Small intestine (tissue), 7 donors: ENCODE measurements around the gene CTNND2. TPM values are rescaled to one million over a fixed set of nuclear protein-coding genes. Genes with fewer than 3 reads are reported as not detected.

Source experiments
- DNase-seq, 2 donors: peaks; one replicate each; pipeline versions ENCODE4 v3.0.0 to v3.0.0-alpha.2; 2013
- FAIRE-seq: peaks from 2 replicates; lab custom pipeline; 2012; peaks lifted over from hg19 to GRCh38; lab: Jason Lieb, UNC
- H3K27ac ChIP-seq, 3 donors: one replicate each; pipeline ENCODE4 v1.5.1; 2013; ENCODE audit warnings: low read length in 2 of 3, mild to moderate bottlenecking in 2 of 3, control low read depth in 1 of 3, inconsistent platforms in 1 of 3, low read depth in 1 of 3, moderate library complexity in 1 of 3
- H3K27me3 ChIP-seq, 3 donors: one replicate each; pipeline ENCODE4 v1.6.1; 2013; ENCODE audit warnings: low read length in 3 of 3, inconsistent platforms in 1 of 3; ENCODE audit not compliant: control insufficient read depth in 3 of 3, insufficient read depth in 3 of 3
- H3K36me3 ChIP-seq, 3 donors: one replicate each; pipeline ENCODE4 v1.6.1; 2013; ENCODE audit warnings: low read length in 3 of 3, inconsistent platforms in 1 of 3, low read depth in 1 of 3, mild to moderate bottlenecking in 1 of 3, moderate library complexity in 1 of 3; ENCODE audit not compliant: control insufficient read depth in 3 of 3, insufficient read depth in 2 of 3
- H3K4me1 ChIP-seq, 3 donors: one replicate each; pipeline ENCODE4 v1.6.1; 2013; ENCODE audit warnings: low read length in 2 of 3, inconsistent platforms in 1 of 3, low read depth in 1 of 3, mild to moderate bottlenecking in 1 of 3, moderate library complexity in 1 of 3; ENCODE audit not compliant: control insufficient read depth in 3 of 3, insufficient read depth in 2 of 3
- H3K4me3 ChIP-seq, 3 donors: one replicate each; pipeline ENCODE4 v1.5.1; 2013; ENCODE audit warnings: low read length in 3 of 3, control low read depth in 1 of 3, inconsistent platforms in 1 of 3, low read depth in 1 of 3, mild to moderate bottlenecking in 1 of 3, moderate library complexity in 1 of 3
- H3K9me3 ChIP-seq, 2 donors: one replicate each; pipeline ENCODE4 v1.6.1; 2013; ENCODE audit warnings: low read depth in 1 of 2, low read length in 1 of 2; ENCODE audit not compliant: control insufficient read depth in 2 of 2, insufficient read depth in 1 of 2
- WGBS, 3 donors: extraction: QIAGEN DNeasy Blood & Tissue Kit; methylation state at CpG; one replicate each; pipeline ENCODE4 v1.1.7; 2013; 5-methylcytosine and 5-hydroxymethylcytosine counted together
- polyA plus RNA-seq, 4 donors: library from polyadenylated mRNA; stranded (reverse) in 3 of 4; unstranded in 1 of 4; fragments of 200-250 nt in 3 of 4; fragments of 120-200 nt in 1 of 4; gene quantifications; one replicate each; pipeline versions ENCODE4 v1.2.1 to v1.2.3, GENCODE V29; 2013
- donor health status: healthy with polysubstance abuse.
- donor health status: control.
- donor health status: control.
- donor health status: Bipolar disorder and iron deficiency.
- donor health status: healthy.

The CTNND2 gene
- polyA plus RNA-seq, 4 donors, result 1.1 to 3.0 TPM; not detected in 2

- Histone ChIP-seq H3K27me3 (no peaks in the 10 kb centered on the region), H3K36me3 (no peaks in the 10 kb centered on the region), H3K9me3 (no peaks in the 10 kb centered on the region), H3K4me3 (no peak overlapping the region), H3K27ac (no peak overlapping the region), H3K4me1 (no peaks in the 10 kb centered on the region)
- 71 to 85% (median 83%) methylated on average over 1 of the region's 1 CpG for whole genome bisulfite sequencing, 3 donors
- DNase-seq (no peak), FAIRE-seq (no peak)
These were observed 112.5 kb downstream of the CTNND2 start for GRCh38 chr5:11791792-11792191.

- WGBS, 3 donors, result 42 to 47% (median 42%) methylated on average over 2 of the region's 2 CpGs
- FAIRE-seq, result no peak
These were observed 114.0 kb downstream of the CTNND2 start for GRCh38 chr5:11790201-11790600.

GRCh38 chr5:11785771-11786352 lies 118.4 kb downstream of the CTNND2 start:
- Histone ChIP-seq H3K27me3 (no peaks in the 10 kb centered on the region), H3K27ac (no peak overlapping the region), H3K9me3 (peaks cover 0 to 3% of the 10 kb centered on the region in 2 donors), H3K4me1 (no peaks in the 10 kb centered on the region), H3K4me3 (no peak overlapping the region), H3K36me3 (no peaks in the 10 kb centered on the region)
- no peak for DNase-seq
- no peak for FAIRE-seq
- WGBS, 3 donors, result 81 to 87% (median 87%) methylated on average over 6 of the region's 6 CpGs

More at GRCh38 chr5:11790201-11790600, 114.0 kb downstream of the CTNND2 start:
- Histone ChIP-seq H3K4me1 (no peaks in the 10 kb centered on the region), H3K27ac (no peak overlapping the region), H3K36me3 (no peaks in the 10 kb centered on the region), H3K4me3 (no peak overlapping the region), H3K9me3 (no peaks in the 10 kb centered on the region), H3K27me3 (no peaks in the 10 kb centered on the region)
- DNase-seq, result no peak

- H3K36me3 ChIP-seq, result no peaks in the 10 kb centered on the region
- DNase-seq, result no peak
- no peak overlapping the region for H3K4me3 ChIP-seq
- no peak for FAIRE-seq
- no peaks in the 10 kb centered on the region for H3K27me3 ChIP-seq
- no peaks in the 10 kb centered on the region for H3K4me1 ChIP-seq
- no peak overlapping the region for H3K27ac ChIP-seq
- WGBS, 3 donors, result 73 to 81% (median 80%) methylated on average over 4 of the region's 4 CpGs
- H3K9me3 ChIP-seq, result peaks cover 2 to 3% of the 10 kb centered on the region in 2 donors
These were observed 123.5 kb downstream of the CTNND2 start for GRCh38 chr5:11780641-11781345.

GRCh38 chr5:11777096-11777495 lies 127.2 kb downstream of the CTNND2 start:
- Histone ChIP-seq H3K27ac (no peak overlapping the region), H3K9me3 (peaks cover 0 to 2% of the 10 kb centered on the region in 2 donors), H3K4me3 (no peak overlapping the region), H3K36me3 (no peaks in the 10 kb centered on the region), H3K4me1 (no peaks in the 10 kb centered on the region), H3K27me3 (no peaks in the 10 kb centered on the region)
- DNase-seq (no peak), FAIRE-seq (no peak)
- 15 to 34% (median 22%) methylated on average over 2 of the region's 2 CpGs for WGBS, 3 donors

GRCh38 chr5:11770310-11770709 lies 133.9 kb downstream of the CTNND2 start:
- H3K9me3 ChIP-seq, result no peaks in the 10 kb centered on the region
- no peak overlapping the region for H3K4me3 ChIP-seq
- FAIRE-seq (no peak), DNase-seq (no peak)
- no peaks in the 10 kb centered on the region for H3K27me3 ChIP-seq
- H3K36me3 ChIP-seq, result no peaks in the 10 kb centered on the region
- no peak overlapping the region for H3K27ac ChIP-seq
- H3K4me1 ChIP-seq, result no peaks in the 10 kb centered on the region
- WGBS, 3 donors, result 72 to 80% (median 78%) methylated on average over 2 of the region's 2 CpGs

GRCh38 chr5:11760934-11761603 lies 143.2 kb downstream of the CTNND2 start:
- no peak overlapping the region for H3K4me3 ChIP-seq
- WGBS, 3 donors, result 53 to 76% (median 59%) methylated on average over 8 of the region's 8 CpGs
- peaks cover 0 to 4% of the 10 kb centered on the region in 2 donors for H3K9me3 ChIP-seq
- FAIRE-seq (peak; percentile 5), DNase-seq (no peak)
- no peaks in the 10 kb centered on the region for H3K27me3 ChIP-seq
- H3K36me3 ChIP-seq, result no peaks in the 10 kb centered on the region
- no peak overlapping the region for H3K27ac ChIP-seq
- H3K4me1 ChIP-seq, result no peaks in the 10 kb centered on the region

- Histone ChIP-seq H3K27ac (no peak overlapping the region), H3K27me3 (no peaks in the 10 kb centered on the region), H3K9me3 (no peaks in the 10 kb centered on the region), H3K36me3 (no peaks in the 10 kb centered on the region), H3K4me1 (no peaks in the 10 kb centered on the region), H3K4me3 (no peak overlapping the region)
- DNase-seq (no peak), FAIRE-seq (no peak)
- 53 to 74% (median 56%) methylated on average over 1 of the region's 1 CpG for WGBS, 3 donors
These were observed 145.9 kb downstream of the CTNND2 start for GRCh38 chr5:11758321-11758720.
